Measurements from ENCODE around the gene RAP2B.
A peak's percentile ranks its signal among the peaks of the same experiment; 100 is the strongest.
"Not testable (repeated sequence)": the region's sequence is repeated elsewhere in the genome, so short reads cannot be mapped to it uniquely, and the experiment has no call there.

Gene RAP2B

GRCh38 chr3:153160451-153161137, 1.4 kb upstream of the RAP2B start:
- DNase-seq, result peak; percentile 91 to 93 (median 92)

- DNase-seq, result peak; percentile 96 to 100 (median 98)
Measured at GRCh38 chr3:153161138-153161713, 800 bp upstream of the RAP2B start.

- DNase-seq, result peak; percentile 82 to 89 (median 83)
Measured at GRCh38 chr3:153162513-153163392, 727 bp downstream of the RAP2B start.

- peak in 2 of 3 donors; percentile 42 to 50 for DNase-seq
Measured at GRCh38 chr3:153163393-153163724, 1.3 kb downstream of the RAP2B start.

- DNase-seq, result peak in 2 of 3 donors; percentile 12 to 34
Measured at GRCh38 chr3:153163756-153164550, 1.9 kb downstream of the RAP2B start.

GRCh38 chr3:153165261-153165681, 3.2 kb downstream of the RAP2B start:
- peak; percentile 15 to 53 (median 52) for DNase-seq

- DNase-seq, result peak in 2 of 3 donors; percentile 18 to 29
Measured at GRCh38 chr3:153166206-153166605, 4.2 kb downstream of the RAP2B start.

- no peak for DNase-seq
Measured at GRCh38 chr3:153166796-153167195, 4.8 kb downstream of the RAP2B start.

- no peak for DNase-seq
Measured at GRCh38 chr3:153169793-153170383, 7.9 kb downstream of the RAP2B start.

- DNase-seq, result no peak
Measured at GRCh38 chr3:153171256-153171655, 9.2 kb downstream of the RAP2B start.

GRCh38 chr3:153171918-153172317, 9.9 kb downstream of the RAP2B start:
- DNase-seq, result no peak

- DNase-seq, result no peak
Measured at GRCh38 chr3:153172796-153173757, 11.1 kb downstream of the RAP2B start.

- no peak for DNase-seq
Measured at GRCh38 chr3:153173758-153174516, 11.9 kb downstream of the RAP2B start.

GRCh38 chr3:153176197-153176596, 14.2 kb downstream of the RAP2B start:
- DNase-seq, result no peak

GRCh38 chr3:153180860-153181372, 18.9 kb downstream of the RAP2B start:
- peak; percentile 39 to 64 (median 51) for DNase-seq

GRCh38 chr3:153182501-153183293, 20.7 kb downstream of the RAP2B start:
- no peak for DNase-seq

GRCh38 chr3:153190923-153191322, 28.9 kb downstream of the RAP2B start:
- no peak for DNase-seq

- DNase-seq, result no peak
Measured at GRCh38 chr3:153192327-153192726, 30.3 kb downstream of the RAP2B start.

- not testable (repeated sequence) for DNase-seq
Measured at GRCh38 chr3:153193786-153194476, 31.9 kb downstream of the RAP2B start.
